HG02763 (cell line): ENCODE measurements around the gene DCDC2.
"Not testable (repeated sequence)": the region's sequence is repeated elsewhere in the genome, so short reads cannot be mapped to it uniquely, and the experiment has no call there.

ENCODE experiments used
- ATAC-seq: cut with Tn5 transposase; IDR thresholded peaks from one replicate; pipeline ENCODE4 v1.9.1; 2021; ENCODE audit warnings: mild to moderate bottlenecking, moderate library complexity; ENCODE audit not compliant: unreplicated experiment

The DCDC2 gene

GRCh38 chr6:24381476-24382219 lies 23.8 kb upstream of the DCDC2 start:
- no peak for ATAC-seq

- no peak for ATAC-seq
Observed at GRCh38 chr6:24378473-24379097, 20.7 kb upstream of the DCDC2 start.

- no peak for ATAC-seq
Observed at GRCh38 chr6:24376871-24377270, 19.0 kb upstream of the DCDC2 start.

GRCh38 chr6:24374612-24375011 lies 16.8 kb upstream of the DCDC2 start:
- ATAC-seq = no peak

GRCh38 chr6:24365103-24365633 lies 7.3 kb upstream of the DCDC2 start:
- not testable (repeated sequence) for ATAC-seq

GRCh38 chr6:24362363-24362762 lies 4.5 kb upstream of the DCDC2 start:
- ATAC-seq = not testable (repeated sequence)

- ATAC-seq = peak; percentile 75
Observed at GRCh38 chr6:24359640-24360454, 2.0 kb upstream of the DCDC2 start.

GRCh38 chr6:24358219-24358821 lies 461 bp upstream of the DCDC2 start:
- ATAC-seq = no peak

- ATAC-seq = no peak
Observed at GRCh38 chr6:24356310-24356973, 1.4 kb downstream of the DCDC2 start.

GRCh38 chr6:24355393-24355792 lies 2.5 kb downstream of the DCDC2 start:
- ATAC-seq = no peak

GRCh38 chr6:24353861-24354260 lies 4.0 kb downstream of the DCDC2 start:
- no peak for ATAC-seq

GRCh38 chr6:24352434-24352833 lies 5.4 kb downstream of the DCDC2 start:
- ATAC-seq = no peak

GRCh38 chr6:24344976-24345375 lies 12.9 kb downstream of the DCDC2 start:
- no peak for ATAC-seq

- ATAC-seq = no peak
Observed at GRCh38 chr6:24340998-24341938, 16.6 kb downstream of the DCDC2 start.

GRCh38 chr6:24339932-24340331 lies 17.9 kb downstream of the DCDC2 start:
- no peak for ATAC-seq

- ATAC-seq = no peak
Observed at GRCh38 chr6:24334285-24334684, 23.6 kb downstream of the DCDC2 start.

GRCh38 chr6:24332317-24332716 lies 25.5 kb downstream of the DCDC2 start:
- no peak for ATAC-seq

GRCh38 chr6:24330137-24330732 lies 27.6 kb downstream of the DCDC2 start:
- no peak for ATAC-seq

- no peak for ATAC-seq
Observed at GRCh38 chr6:24329451-24329850, 28.4 kb downstream of the DCDC2 start.
